A673 (cell line): Measurements from ENCODE around the gene HTR3E. TPM values are rescaled to one million over a fixed set of nuclear protein-coding genes. Genes with fewer than 3 reads are reported as not detected.

ENCODE experiments used
- BruUV-seq: library from RNA; stranded (reverse); fragments of 400-500 nt; replicated peaks from 2 replicates; lab custom pipeline; 2021; lab: Mats Ljungman, UMichigan
- CTCF ChIA-PET: fragments of 300-600 bp; sonication (Branson Sonifier 250); formaldehyde crosslinking; loops from one replicate; lab custom pipeline; 2022; ENCODE audit warnings: antibody characterized with exemption; lab: Charles Lee
- POLR2A ChIA-PET: fragments of 300-600 bp; sonication (Branson Sonifier 250); formaldehyde crosslinking; loops from one replicate; lab custom pipeline; 2022; ENCODE audit warnings: antibody characterized with exemption; ENCODE audit not compliant: low non-redundant PET; lab: Charles Lee
- DNase-seq: peaks from one replicate; pipeline ENCODE4 v3.0.0-alpha.2; 2015; ENCODE audit warnings: low spot score
- H3K27ac ChIP-seq: fragments of 200-600 bp; sonication (generic); 2 replicates; pipeline ENCODE4 v1.5.1; 2016; ENCODE audit warnings: mixed run types, low read depth, mild to moderate bottlenecking, mixed read lengths, antibody characterized with exemption, low read length; ENCODE audit not compliant: poor library complexity, severe bottlenecking
- H3K27me3 ChIP-seq: fragments of 200-600 bp; sonication (generic); replicated peaks from 2 replicates; pipeline ENCODE4 v1.6.1; 2017; ENCODE audit warnings: mixed run types, low read depth, mild to moderate bottlenecking, mixed read lengths, antibody characterized with exemption, low read length; ENCODE audit not compliant: insufficient read depth, poor library complexity
- H3K36me3 ChIP-seq: fragments of 200-600 bp; sonication (generic); 2 replicates; pipeline ENCODE4 v1.6.1; 2016; ENCODE audit warnings: mixed run types, mild to moderate bottlenecking, mixed read lengths, antibody characterized with exemption, low read length; ENCODE audit not compliant: insufficient read depth, poor library complexity, severe bottlenecking
- H3K4me1 ChIP-seq: fragments of 200-600 bp; sonication (generic); 2 replicates; pipeline ENCODE4 v1.6.1; 2017; ENCODE audit warnings: mixed run types, mild to moderate bottlenecking, mixed read lengths, antibody characterized with exemption, low read length; ENCODE audit not compliant: insufficient read depth, poor library complexity, severe bottlenecking
- H3K4me3 ChIP-seq: fragments of 200-600 bp; sonication (generic); 2 replicates; pipeline ENCODE4 v1.5.1; 2016; ENCODE audit warnings: low read depth, mixed run types, mild to moderate bottlenecking, mixed read lengths, low read length; ENCODE audit not compliant: poor library complexity, severe bottlenecking
- H3K9me3 ChIP-seq: fragments of 200-600 bp; sonication (generic); 2 replicates; pipeline ENCODE4 v1.6.1; 2016; ENCODE audit warnings: mixed run types, low read depth, mild to moderate bottlenecking, mixed read lengths, antibody characterized with exemption, low read length; ENCODE audit not compliant: poor library complexity, severe bottlenecking
- EZH2 ChIP-seq: fragments of 200-600 bp; sonication (generic); IDR thresholded peaks from 2 replicates; pipeline ENCODE4 v1.6.1; 2017; ENCODE audit warnings: borderline replicate concordance, low read depth, mild to moderate bottlenecking, mixed read lengths, antibody characterized with exemption, low read length; ENCODE audit not compliant: poor library complexity, severe bottlenecking
- intact Hi-C: fragments of 100-400 bp; cut with micrococcal nuclease; formaldehyde crosslinking; loops from one replicate; pipeline ENCODE4 v1.10.0; 2022; ENCODE audit not compliant: unreplicated experiment
- total RNA-seq: library from RNA; stranded (reverse); gene quantifications from 2 replicates; pipeline ENCODE4 v1.2.3, GENCODE V29; 2021
- TF ChIP-seq, protein P1 (sequence below): fragments of 300-800, 200-600 bp; sonication (generic); conservative IDR thresholded peaks from 2 replicates; pipeline ENCODE4 v1.5.1; 2017; ENCODE audit warnings: low read depth, mild to moderate bottlenecking, antibody characterized with exemption, low read length, moderate library complexity, mixed read lengths

The HTR3E gene
- total RNA-seq, 1 experiment from 2014 or later = not detected

DNA sequence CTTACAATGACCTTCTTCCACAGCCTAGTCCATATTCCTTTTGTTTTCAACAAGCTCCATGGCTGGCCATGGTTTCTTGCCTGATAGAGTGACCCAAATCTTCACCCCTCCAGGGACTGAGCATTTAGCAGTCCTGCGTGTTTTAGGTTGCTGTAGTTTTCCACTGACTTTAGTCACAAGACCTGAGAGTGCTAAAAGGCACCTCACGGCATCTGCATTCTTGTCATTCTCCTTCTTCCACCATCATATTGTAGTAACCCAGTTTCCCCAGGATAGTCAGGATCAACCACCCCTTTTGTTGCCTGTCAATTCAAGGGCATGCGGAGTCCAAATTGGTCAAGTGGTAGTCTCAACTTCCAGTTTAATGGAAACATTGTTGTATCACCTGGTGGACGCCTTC lies 23.2 kb upstream of the HTR3E start:
- H3K9me3 ChIP-seq = peaks cover 4% of the 10 kb centered on the region
- TF ChIP-seq EZH2 = no peak
- TF ChIP-seq, protein P1, sequence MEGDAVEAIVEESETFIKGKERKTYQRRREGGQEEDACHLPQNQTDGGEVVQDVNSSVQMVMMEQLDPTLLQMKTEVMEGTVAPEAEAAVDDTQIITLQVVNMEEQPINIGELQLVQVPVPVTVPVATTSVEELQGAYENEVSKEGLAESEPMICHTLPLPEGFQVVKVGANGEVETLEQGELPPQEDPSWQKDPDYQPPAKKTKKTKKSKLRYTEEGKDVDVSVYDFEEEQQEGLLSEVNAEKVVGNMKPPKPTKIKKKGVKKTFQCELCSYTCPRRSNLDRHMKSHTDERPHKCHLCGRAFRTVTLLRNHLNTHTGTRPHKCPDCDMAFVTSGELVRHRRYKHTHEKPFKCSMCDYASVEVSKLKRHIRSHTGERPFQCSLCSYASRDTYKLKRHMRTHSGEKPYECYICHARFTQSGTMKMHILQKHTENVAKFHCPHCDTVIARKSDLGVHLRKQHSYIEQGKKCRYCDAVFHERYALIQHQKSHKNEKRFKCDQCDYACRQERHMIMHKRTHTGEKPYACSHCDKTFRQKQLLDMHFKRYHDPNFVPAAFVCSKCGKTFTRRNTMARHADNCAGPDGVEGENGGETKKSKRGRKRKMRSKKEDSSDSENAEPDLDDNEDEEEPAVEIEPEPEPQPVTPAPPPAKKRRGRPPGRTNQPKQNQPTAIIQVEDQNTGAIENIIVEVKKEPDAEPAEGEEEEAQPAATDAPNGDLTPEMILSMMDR = no peak
- DNase-seq = no peak
- no TSS peak for BruUV-seq
- H3K4me1 ChIP-seq = no peaks in the 10 kb centered on the region
- ChIA-PET CTCF (no interaction called here), POLR2A (no interaction called here)
- intact Hi-C loops = no loop called here
- H3K4me3 ChIP-seq = no peak overlapping the region
- no peak overlapping the region for H3K27ac ChIP-seq
- no peaks in the 10 kb centered on the region for H3K27me3 ChIP-seq
- H3K36me3 ChIP-seq = no peaks in the 10 kb centered on the region

- POLR2A ChIA-PET = no interaction called here
- CTCF ChIA-PET = no interaction called here
- Histone ChIP-seq H3K4me3 (no peak overlapping the region), H3K27ac (no peak overlapping the region), H3K9me3 (no peaks in the 10 kb centered on the region), H3K27me3 (no peaks in the 10 kb centered on the region), H3K4me1 (no peaks in the 10 kb centered on the region), H3K36me3 (no peaks in the 10 kb centered on the region)
- intact Hi-C loops = no loop called here
- DNase-seq = no peak
- no TSS peak for BruUV-seq
- TF ChIP-seq EZH2 = no peak
- TF ChIP-seq, protein P1 = no peak
These were observed 21.0 kb upstream of the HTR3E start for GRCh38 chr3:184075901-184076300.

DNA sequence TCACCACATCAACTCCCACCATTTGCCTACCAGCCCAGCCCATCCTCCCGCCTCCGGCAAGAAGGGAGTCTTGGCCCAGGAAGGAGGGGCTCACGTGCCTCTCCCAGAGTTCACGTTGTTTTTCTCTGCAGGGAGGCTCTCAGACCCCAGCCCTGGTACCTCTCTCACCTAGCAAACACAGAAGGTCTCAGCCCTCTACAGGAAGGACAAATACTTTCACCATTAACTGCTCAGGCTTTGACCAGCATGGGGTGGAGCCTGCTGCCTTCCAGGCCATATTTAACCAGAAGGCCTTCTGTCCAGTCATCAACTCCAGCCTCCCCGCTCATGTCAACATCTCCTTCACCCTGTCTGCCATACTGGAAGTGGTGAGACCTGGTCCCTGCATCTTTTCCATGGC lies 19.0 kb upstream of the HTR3E start:
- no TSS peak for BruUV-seq
- Histone ChIP-seq H3K27me3 (no peaks in the 10 kb centered on the region), H3K4me1 (no peaks in the 10 kb centered on the region), H3K36me3 (no peaks in the 10 kb centered on the region), H3K4me3 (no peak overlapping the region), H3K27ac (no peak overlapping the region), H3K9me3 (no peaks in the 10 kb centered on the region)
- no peak for TF ChIP-seq EZH2
- TF ChIP-seq, protein P1 = no peak
- POLR2A ChIA-PET = no interaction called here
- CTCF ChIA-PET = no interaction called here
- DNase-seq = no peak
- intact Hi-C loops = no loop called here
